GM12873 (cell line): ENCODE data around the gene EPB41L2.

ENCODE experiments used
- TF ChIP-seq, protein P1 (sequence below): IDR thresholded peaks from 2 replicates; pipeline ENCODE4 v1.5.1; 2012; ENCODE audit warnings: low read depth, mild to moderate bottlenecking, moderate library complexity, low read length, control low read depth; ENCODE audit not compliant: insufficient read depth; ENCODE audit errors: missing control alignments

The EPB41L2 gene

GRCh38 chr6:130968476-130968875 lies 94.6 kb downstream of the EPB41L2 start:
- TF ChIP-seq, protein P1, sequence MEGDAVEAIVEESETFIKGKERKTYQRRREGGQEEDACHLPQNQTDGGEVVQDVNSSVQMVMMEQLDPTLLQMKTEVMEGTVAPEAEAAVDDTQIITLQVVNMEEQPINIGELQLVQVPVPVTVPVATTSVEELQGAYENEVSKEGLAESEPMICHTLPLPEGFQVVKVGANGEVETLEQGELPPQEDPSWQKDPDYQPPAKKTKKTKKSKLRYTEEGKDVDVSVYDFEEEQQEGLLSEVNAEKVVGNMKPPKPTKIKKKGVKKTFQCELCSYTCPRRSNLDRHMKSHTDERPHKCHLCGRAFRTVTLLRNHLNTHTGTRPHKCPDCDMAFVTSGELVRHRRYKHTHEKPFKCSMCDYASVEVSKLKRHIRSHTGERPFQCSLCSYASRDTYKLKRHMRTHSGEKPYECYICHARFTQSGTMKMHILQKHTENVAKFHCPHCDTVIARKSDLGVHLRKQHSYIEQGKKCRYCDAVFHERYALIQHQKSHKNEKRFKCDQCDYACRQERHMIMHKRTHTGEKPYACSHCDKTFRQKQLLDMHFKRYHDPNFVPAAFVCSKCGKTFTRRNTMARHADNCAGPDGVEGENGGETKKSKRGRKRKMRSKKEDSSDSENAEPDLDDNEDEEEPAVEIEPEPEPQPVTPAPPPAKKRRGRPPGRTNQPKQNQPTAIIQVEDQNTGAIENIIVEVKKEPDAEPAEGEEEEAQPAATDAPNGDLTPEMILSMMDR: no peak

DNA sequence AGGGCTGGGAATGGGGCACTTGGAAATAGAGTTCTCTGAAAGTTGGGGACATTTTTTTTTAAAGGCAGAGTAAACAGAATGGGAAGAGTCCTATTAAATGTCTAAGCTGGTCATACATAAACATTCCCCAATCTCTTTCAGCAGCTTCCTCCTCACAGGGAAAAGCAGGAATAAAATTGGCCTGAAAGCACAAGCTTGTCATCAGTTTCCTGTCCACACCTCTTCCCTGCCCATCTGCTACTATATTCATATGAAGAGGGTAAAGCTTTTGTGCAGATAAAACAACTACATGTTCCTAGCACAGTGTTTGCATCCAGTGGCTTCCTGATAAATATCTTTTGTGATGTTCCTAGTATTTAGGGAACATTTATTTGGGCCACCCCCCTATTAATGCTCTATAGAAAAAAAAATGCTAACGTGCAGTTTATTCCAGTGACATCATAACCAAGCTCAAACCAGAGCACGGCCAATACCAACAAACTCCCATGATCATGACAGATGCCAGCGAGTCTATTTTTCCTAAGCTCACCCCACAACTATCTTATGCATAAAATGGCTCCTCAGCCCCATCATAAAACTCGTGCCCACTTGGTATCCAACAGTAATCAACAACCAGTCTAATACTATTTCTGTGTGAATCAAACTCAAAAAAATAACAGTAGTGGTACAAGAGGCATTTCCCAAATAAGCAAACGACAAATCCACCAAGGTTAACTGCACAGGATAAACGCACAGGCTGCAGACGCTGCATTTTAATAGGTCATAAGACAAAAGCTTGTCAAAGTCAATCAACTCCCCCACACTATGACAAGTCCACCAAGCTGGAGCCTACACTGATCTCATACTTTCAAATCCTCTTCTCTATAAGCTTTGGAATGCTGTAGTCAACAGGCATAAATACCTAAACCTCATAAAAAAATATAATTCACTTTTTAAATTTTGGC lies 95.3 kb downstream of the EPB41L2 start:
- TF ChIP-seq, protein P1: no peak

- TF ChIP-seq, protein P1: no peak
Measured at GRCh38 chr6:130966344-130966980, 96.6 kb downstream of the EPB41L2 start.

DNA sequence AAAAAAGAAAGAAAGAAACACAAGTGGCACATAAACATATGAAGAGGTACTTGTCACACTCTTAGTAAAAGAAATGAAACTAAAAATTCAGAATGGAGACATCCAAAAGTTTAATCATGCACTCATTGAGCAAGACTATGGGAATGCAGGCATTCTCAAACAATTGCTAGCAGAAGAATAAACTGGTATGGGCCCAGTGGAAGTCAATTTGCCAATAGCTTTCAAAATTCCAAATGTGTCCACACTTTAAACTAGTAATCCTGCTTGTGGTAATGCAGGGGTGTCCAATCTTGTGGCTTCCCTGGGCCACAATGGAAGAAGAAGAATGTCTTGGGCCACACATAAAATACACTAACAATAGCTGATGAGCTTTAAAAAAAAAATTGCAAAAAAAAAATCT lies 97.4 kb downstream of the EPB41L2 start:
- TF ChIP-seq, protein P1: no peak

DNA sequence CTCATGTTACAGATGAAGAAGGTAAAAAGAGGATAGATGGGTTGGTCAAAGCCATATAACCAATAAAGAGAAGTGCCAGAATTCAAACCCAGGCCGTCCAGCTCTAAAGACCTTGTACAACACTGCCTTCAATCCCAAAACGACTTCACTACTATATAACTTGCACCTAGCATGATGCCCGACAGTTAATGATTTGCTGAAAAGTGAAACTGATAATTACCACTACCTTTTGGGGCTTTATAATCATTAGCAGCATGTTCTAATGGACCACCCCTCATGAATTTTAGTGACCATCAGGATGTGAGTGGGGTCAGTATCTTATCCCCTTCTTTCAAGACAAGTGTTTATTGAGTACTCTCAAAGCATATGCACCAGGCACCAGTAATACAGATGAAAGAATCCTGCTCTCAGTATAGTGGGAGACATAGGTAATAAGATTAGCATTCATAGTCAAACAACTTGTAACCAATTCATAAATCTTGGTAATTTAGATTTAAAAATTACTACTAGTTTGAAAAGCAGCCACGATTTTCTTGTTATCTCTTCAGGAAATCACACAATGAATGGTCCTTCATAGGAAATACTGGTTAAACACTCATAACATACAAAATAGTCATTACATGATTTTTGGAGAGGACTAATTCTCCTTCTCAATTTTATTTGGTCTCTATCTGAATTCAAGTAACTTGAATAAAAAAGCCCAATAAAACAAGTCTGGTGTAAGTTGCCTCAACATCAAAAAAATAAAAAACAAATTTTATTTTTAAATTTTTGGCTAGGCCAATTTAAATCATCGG lies 98.0 kb downstream of the EPB41L2 start:
- TF ChIP-seq, protein P1: no peak

- TF ChIP-seq, protein P1: no peak
Measured at GRCh38 chr6:130964289-130964688, 98.8 kb downstream of the EPB41L2 start.

DNA sequence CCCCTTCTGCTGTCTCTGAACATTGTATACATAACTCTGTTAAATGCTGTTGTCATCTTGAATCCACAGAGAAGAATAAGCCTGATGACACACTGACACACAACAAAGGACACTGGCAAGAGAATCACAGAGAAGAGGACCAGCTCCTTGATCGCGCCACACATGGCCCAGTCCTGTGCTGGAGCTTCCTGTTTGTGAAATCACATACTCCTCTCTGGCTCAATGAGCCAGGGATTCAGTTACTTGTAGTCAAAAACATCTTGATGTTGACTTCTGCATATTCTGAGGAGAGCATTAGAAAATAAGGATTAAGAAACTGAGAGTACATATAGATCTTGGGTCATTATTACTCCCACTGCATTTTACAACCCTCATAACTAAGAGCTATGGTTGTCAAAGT lies 100.1 kb downstream of the EPB41L2 start:
- TF ChIP-seq, protein P1: no peak
